Peyer's patch (tissue), 4 donors: Measurements from ENCODE around the gene MAOB. TPM values are rescaled to one million over a fixed set of nuclear protein-coding genes. Genes with fewer than 3 reads are reported as not detected.
A peak's percentile ranks its signal among the peaks of the same experiment; 100 is the strongest.

Experiments
- DNase-seq, 3 donors: peaks; one replicate each; pipeline ENCODE4 v3.0.0-alpha.2; 2017 to 2019
- H3K27ac ChIP-seq, 4 donors: fragments of 200-600 bp; sonication (generic); one replicate each; pipeline ENCODE4 v1.5.1; 2016 to 2019
- H3K27me3 ChIP-seq, 2 donors: fragments of 200-600 bp; sonication (generic); one replicate each; pipeline ENCODE4 v1.5.1; 2019
- H3K36me3 ChIP-seq, 3 donors: fragments of 200-600 bp; sonication (generic); one replicate each; pipeline ENCODE4 v1.5.1; 2016 to 2019
- H3K4me1 ChIP-seq, 4 donors: fragments of 200-600 bp; sonication (generic); one replicate each; pipeline ENCODE4 v1.5.1; 2016 to 2019
- H3K4me3 ChIP-seq, 4 donors: fragments of 200-600 bp; sonication (generic); 1 replicate in 3 of 4; 2 replicates in 1 of 4; pipeline ENCODE4 v1.5.1; 2016 to 2019; ENCODE audit warnings: mild to moderate bottlenecking in 1 of 4
- H3K9me3 ChIP-seq, 4 donors: fragments of 200-600 bp; sonication (generic); one replicate each; pipeline ENCODE4 v1.5.1; 2016 to 2019; ENCODE audit warnings: mild to moderate bottlenecking in 1 of 4
- CTCF ChIP-seq, 6 experiments: fragments of 450-650 bp in 4 of 6; fragments of 200-600 bp in 2 of 6; sonication (generic) in 1 of 6; IDR thresholded peaks; one replicate each; pipeline ENCODE4 v1.5.1; 2017 to 2019; ENCODE audit warnings: antibody characterized with exemption in 6 of 6, mild to moderate bottlenecking in 3 of 6, moderate library complexity in 1 of 6
- POLR2A ChIP-seq, 2 donors: fragments of 450-650 bp; IDR thresholded peaks; one replicate each; pipeline ENCODE4 v1.5.1; 2017; ENCODE audit warnings: antibody characterized with exemption in 2 of 2, mild to moderate bottlenecking in 2 of 2, moderate library complexity in 2 of 2
- total RNA-seq, 4 donors: library from RNA; depleted of rRNA; stranded (reverse); fragments of >200 nt; gene quantifications; one replicate each; pipeline ENCODE4 v1.1.0, GENCODE V29; 2016

MAOB gene
- total RNA-seq, 4 donors from 2014 or later, result 13.2 to 81.8 (median 64.2) TPM

GRCh38 chrX:43720961-43721360, 161.3 kb downstream of the MAOB start:
- Histone ChIP-seq H3K36me3 (no peaks in the 10 kb centered on the region), H3K4me1 (no peaks in the 10 kb centered on the region), H3K4me3 (no peak overlapping the region), H3K27ac (no peak overlapping the region), H3K9me3 (no peaks in the 10 kb centered on the region), H3K27me3 (no peaks in the 10 kb centered on the region)
- TF ChIP-seq POLR2A (IDR thresholded peaks at IDR 0.05) (no peak), CTCF (IDR thresholded peaks at IDR 0.05) (no peak)
- no peak for DNase-seq

GRCh38 chrX:43720082-43720481, 162.2 kb downstream of the MAOB start:
- Histone ChIP-seq H3K27me3 (no peaks in the 10 kb centered on the region), H3K4me1 (no peaks in the 10 kb centered on the region), H3K27ac (no peak overlapping the region), H3K4me3 (no peak overlapping the region), H3K9me3 (no peaks in the 10 kb centered on the region), H3K36me3 (no peaks in the 10 kb centered on the region)
- DNase-seq, result no peak
- TF ChIP-seq POLR2A (IDR thresholded peaks at IDR 0.05) (no peak), CTCF (IDR thresholded peaks at IDR 0.05) (no peak)

- no peaks in the 10 kb centered on the region for H3K4me1 ChIP-seq
- H3K36me3 ChIP-seq, result no peaks in the 10 kb centered on the region
- no peak overlapping the region for H3K4me3 ChIP-seq
- no peaks in the 10 kb centered on the region for H3K27me3 ChIP-seq
- H3K27ac ChIP-seq, result no peak overlapping the region
- H3K9me3 ChIP-seq, result no peaks in the 10 kb centered on the region
- DNase-seq, result no peak
- TF ChIP-seq POLR2A (IDR thresholded peaks at IDR 0.05) (no peak), CTCF (IDR thresholded peaks at IDR 0.05) (no peak)
Observed at GRCh38 chrX:43718956-43719355, 163.3 kb downstream of the MAOB start.

GRCh38 chrX:43718546-43718945, 163.7 kb downstream of the MAOB start:
- no peak for TF ChIP-seq CTCF (IDR thresholded peaks at IDR 0.05)
- TF ChIP-seq POLR2A (IDR thresholded peaks at IDR 0.05), result no peak
- no peaks in the 10 kb centered on the region for H3K36me3 ChIP-seq
- H3K27ac ChIP-seq, result no peak overlapping the region
- no peak overlapping the region for H3K4me3 ChIP-seq
- H3K27me3 ChIP-seq, result no peaks in the 10 kb centered on the region
- no peaks in the 10 kb centered on the region for H3K4me1 ChIP-seq
- DNase-seq, result no peak
- H3K9me3 ChIP-seq, result no peaks in the 10 kb centered on the region

GRCh38 chrX:43718081-43718480, 164.2 kb downstream of the MAOB start:
- DNase-seq, result no peak
- Histone ChIP-seq H3K4me3 (no peak overlapping the region), H3K9me3 (no peaks in the 10 kb centered on the region), H3K4me1 (no peaks in the 10 kb centered on the region), H3K36me3 (peaks cover 0 to 4% (median 0%) of the 10 kb centered on the region in 3 donors), H3K27ac (peak overlapping the region in 1 of 4 donors; percentile 25), H3K27me3 (no peaks in the 10 kb centered on the region)
- TF ChIP-seq CTCF (IDR thresholded peaks at IDR 0.05), result no peak
- TF ChIP-seq POLR2A (IDR thresholded peaks at IDR 0.05), result no peak

- H3K27me3 ChIP-seq, result no peaks in the 10 kb centered on the region
- TF ChIP-seq CTCF (IDR thresholded peaks at IDR 0.05) (no peak), POLR2A (IDR thresholded peaks at IDR 0.05) (no peak)
- peak overlapping the region in 1 of 4 donors; percentile 43 for H3K27ac ChIP-seq
- no peaks in the 10 kb centered on the region for H3K4me1 ChIP-seq
- peaks cover 0 to 11% (median 0%) of the 10 kb centered on the region in 3 donors for H3K36me3 ChIP-seq
- H3K4me3 ChIP-seq, result no peak overlapping the region
- no peaks in the 10 kb centered on the region for H3K9me3 ChIP-seq
- no peak for DNase-seq
Observed at GRCh38 chrX:43717161-43717560, 165.1 kb downstream of the MAOB start.
